ENCODE results near the gene DNAH8.

DNAH8 gene

GRCh38 chr6:38937839-38938613, 222.9 kb downstream of the DNAH8 start:
- H3K23ac ChIP-seq (ENCODE audit: low read length) = no peak overlapping the region
- no peaks in the 10 kb centered on the region for H3K27me3 ChIP-seq (ENCODE audit: insufficient read depth, low read length)
- H3K4me1 ChIP-seq (ENCODE audit: control insufficient read depth in 1 of 2, insufficient read depth in 2 of 2, low read length in 2 of 2) = no peaks in the 10 kb centered on the region
- H3K4me2 ChIP-seq (ENCODE audit: low read length) = no peak overlapping the region
- H4K12ac ChIP-seq (ENCODE audit: low read depth, low read length) = no peak overlapping the region
- H3K79me1 ChIP-seq (ENCODE audit: low read length) = no peaks in the 10 kb centered on the region
- H3K27ac ChIP-seq (ENCODE audit: low read depth, low read length) = no peak overlapping the region
- no peak overlapping the region for H2AK5ac ChIP-seq (ENCODE audit: low read length)
- no peak overlapping the region for H3K9ac ChIP-seq (ENCODE audit: low read length)
- no peak overlapping the region for H4K91ac ChIP-seq (ENCODE audit: low read depth, low read length)
- H3K4ac ChIP-seq (ENCODE audit: low read depth, low read length) = no peak overlapping the region
- H3K9me3 ChIP-seq (ENCODE audit: insufficient read depth, low read depth, low read length) = no peaks in the 10 kb centered on the region
- H3K4me3 ChIP-seq (ENCODE audit: low read depth, low read length) = no peak overlapping the region
- H4K8ac ChIP-seq (ENCODE audit: low read depth, low read length) = no peak overlapping the region
- no peak overlapping the region for H2BK12ac ChIP-seq (ENCODE audit: low read length)
- no peak overlapping the region for H3K18ac ChIP-seq (ENCODE audit: low read length)
- no peak overlapping the region for H2BK5ac ChIP-seq (ENCODE audit: low read depth, low read length, poor library complexity)
- no CpG with 5 or more reads among the region's 15 CpGs for WGBS (ENCODE audit: extremely low coverage, insufficient coverage, insufficient read length)
- no peak overlapping the region for H3K14ac ChIP-seq (ENCODE audit: low read length)
- DNase-seq = no peak
- no peak overlapping the region for H2BK120ac ChIP-seq (ENCODE audit: insufficient read depth, low read length, poor library complexity)
- H3K36me3 ChIP-seq (ENCODE audit: control insufficient read depth in 1 of 2, insufficient read depth in 2 of 2, low read length in 2 of 2) = no peaks in the 10 kb centered on the region
- no peak overlapping the region for H2AFZ ChIP-seq (ENCODE audit: insufficient read depth, low read length, poor library complexity)
- H3K79me2 ChIP-seq (ENCODE audit: control insufficient read depth, insufficient read depth, low read length, poor library complexity) = no peaks in the 10 kb centered on the region

DNA sequence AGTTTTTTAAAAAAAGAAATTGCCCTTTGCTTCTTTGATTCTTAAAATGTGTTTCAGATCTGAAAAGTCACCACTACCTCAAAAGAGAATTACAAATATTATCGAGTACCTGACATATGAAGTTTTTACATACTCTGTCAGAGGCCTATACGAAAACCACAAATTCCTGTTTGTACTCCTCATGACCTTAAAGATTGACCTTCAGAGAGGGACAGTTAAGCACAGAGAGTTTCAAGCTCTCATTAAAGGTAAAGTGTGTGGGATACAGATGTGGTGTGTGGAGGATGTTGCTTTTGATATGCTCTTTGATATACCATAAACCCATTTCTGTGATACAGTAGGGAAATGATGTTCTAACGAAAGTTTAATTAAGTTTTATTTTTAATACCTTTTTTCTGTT, 223.6 kb downstream of the DNAH8 start:
- no CpG with 5 or more reads among the region's 3 CpGs for WGBS (ENCODE audit: extremely low coverage, insufficient coverage, insufficient read length)
- Histone ChIP-seq H2BK5ac (ENCODE audit: low read depth, low read length, poor library complexity) (no peak overlapping the region), H3K14ac (ENCODE audit: low read length) (no peak overlapping the region), H2AK5ac (ENCODE audit: low read length) (no peak overlapping the region), H3K4me2 (ENCODE audit: low read length) (no peak overlapping the region), H4K8ac (ENCODE audit: low read depth, low read length) (no peak overlapping the region), H3K4me1 (ENCODE audit: control insufficient read depth in 1 of 2, insufficient read depth in 2 of 2, low read length in 2 of 2) (no peaks in the 10 kb centered on the region), H4K91ac (ENCODE audit: low read depth, low read length) (no peak overlapping the region), H3K27me3 (ENCODE audit: insufficient read depth, low read length) (no peaks in the 10 kb centered on the region), H3K9me3 (ENCODE audit: insufficient read depth, low read depth, low read length) (no peaks in the 10 kb centered on the region), H3K23ac (ENCODE audit: low read length) (no peak overlapping the region), H2BK12ac (ENCODE audit: low read length) (no peak overlapping the region), H3K36me3 (ENCODE audit: control insufficient read depth in 1 of 2, insufficient read depth in 2 of 2, low read length in 2 of 2) (no peaks in the 10 kb centered on the region), H3K4me3 (ENCODE audit: low read depth, low read length) (no peak overlapping the region), H2BK120ac (ENCODE audit: insufficient read depth, low read length, poor library complexity) (no peak overlapping the region), H3K79me1 (ENCODE audit: low read length) (no peaks in the 10 kb centered on the region), H3K18ac (ENCODE audit: low read length) (no peak overlapping the region), H3K79me2 (ENCODE audit: control insufficient read depth, insufficient read depth, low read length, poor library complexity) (no peaks in the 10 kb centered on the region), H2AFZ (ENCODE audit: insufficient read depth, low read length, poor library complexity) (no peak overlapping the region), H3K27ac (ENCODE audit: low read depth, low read length) (no peak overlapping the region), H3K4ac (ENCODE audit: low read depth, low read length) (no peak overlapping the region), H4K12ac (ENCODE audit: low read depth, low read length) (no peak overlapping the region), H3K9ac (ENCODE audit: low read length) (no peak overlapping the region)
- DNase-seq = no peak

DNA sequence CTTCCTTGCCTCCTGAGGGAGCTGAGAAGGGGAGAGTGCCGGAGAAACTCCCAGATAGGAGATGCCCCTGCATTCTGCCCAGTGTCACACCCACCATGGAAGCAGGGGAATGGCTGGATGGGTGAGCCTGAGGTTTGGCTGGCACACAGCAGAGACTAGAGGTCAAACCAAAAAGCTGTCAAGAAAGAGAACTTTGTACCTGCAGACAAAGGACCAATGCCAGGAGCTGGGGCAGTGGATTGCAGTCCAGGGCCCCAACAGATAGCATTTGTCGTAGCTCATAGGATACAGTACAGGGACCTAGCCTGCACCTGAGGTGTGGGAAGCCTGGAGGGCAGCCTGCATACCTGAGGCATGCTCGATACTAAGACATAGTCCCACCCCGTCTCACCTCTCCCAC, 227.3 kb downstream of the DNAH8 start:
- H3K4me1 ChIP-seq (ENCODE audit: control insufficient read depth in 1 of 2, insufficient read depth in 2 of 2, low read length in 2 of 2) = no peaks in the 10 kb centered on the region
- H2BK12ac ChIP-seq (ENCODE audit: low read length) = no peak overlapping the region
- H4K8ac ChIP-seq (ENCODE audit: low read depth, low read length) = no peak overlapping the region
- WGBS (ENCODE audit: extremely low coverage, insufficient coverage, insufficient read length) = no CpG with 5 or more reads among the region's 4 CpGs
- H2AFZ ChIP-seq (ENCODE audit: insufficient read depth, low read length, poor library complexity) = no peak overlapping the region
- no peak overlapping the region for H3K14ac ChIP-seq (ENCODE audit: low read length)
- no peak overlapping the region for H4K91ac ChIP-seq (ENCODE audit: low read depth, low read length)
- H3K79me2 ChIP-seq (ENCODE audit: control insufficient read depth, insufficient read depth, low read length, poor library complexity) = no peaks in the 10 kb centered on the region
- no peaks in the 10 kb centered on the region for H3K79me1 ChIP-seq (ENCODE audit: low read length)
- DNase-seq = no peak
- no peak overlapping the region for H3K4ac ChIP-seq (ENCODE audit: low read depth, low read length)
- no peak overlapping the region for H3K9ac ChIP-seq (ENCODE audit: low read length)
- no peak overlapping the region for H2AK5ac ChIP-seq (ENCODE audit: low read length)
- no peaks in the 10 kb centered on the region for H3K9me3 ChIP-seq (ENCODE audit: insufficient read depth, low read depth, low read length)
- H3K18ac ChIP-seq (ENCODE audit: low read length) = no peak overlapping the region
- no peak overlapping the region for H3K27ac ChIP-seq (ENCODE audit: low read depth, low read length)
- H3K4me2 ChIP-seq (ENCODE audit: low read length) = no peak overlapping the region
- no peak overlapping the region for H4K12ac ChIP-seq (ENCODE audit: low read depth, low read length)
- H3K4me3 ChIP-seq (ENCODE audit: low read depth, low read length) = no peak overlapping the region
- no peaks in the 10 kb centered on the region for H3K36me3 ChIP-seq (ENCODE audit: control insufficient read depth in 1 of 2, insufficient read depth in 2 of 2, low read length in 2 of 2)
- no peak overlapping the region for H3K23ac ChIP-seq (ENCODE audit: low read length)
- no peak overlapping the region for H2BK5ac ChIP-seq (ENCODE audit: low read depth, low read length, poor library complexity)
- H2BK120ac ChIP-seq (ENCODE audit: insufficient read depth, low read length, poor library complexity) = no peak overlapping the region
- H3K27me3 ChIP-seq (ENCODE audit: insufficient read depth, low read length) = no peaks in the 10 kb centered on the region

DNA sequence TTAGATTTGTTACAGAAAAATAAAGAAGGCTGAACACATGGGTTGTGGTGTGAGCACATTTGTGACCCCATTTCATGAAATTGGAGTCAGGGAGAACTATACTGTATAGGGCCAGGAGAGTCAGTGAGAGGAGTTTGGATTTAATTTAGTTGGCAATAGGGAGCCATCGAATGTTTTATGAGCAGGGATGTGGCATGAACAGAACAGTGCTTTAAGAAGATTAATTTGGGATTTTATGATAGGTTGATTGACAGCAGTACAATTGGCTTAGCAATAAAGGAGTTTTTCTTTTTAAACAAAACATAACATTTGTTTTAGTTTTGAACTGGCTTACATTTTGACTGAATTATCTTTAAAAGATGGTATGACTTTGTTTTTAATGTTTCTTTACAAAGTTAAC, 227.9 kb downstream of the DNAH8 start:
- H3K79me1 ChIP-seq (ENCODE audit: low read length) = no peaks in the 10 kb centered on the region
- H3K9ac ChIP-seq (ENCODE audit: low read length) = no peak overlapping the region
- no peak overlapping the region for H2BK12ac ChIP-seq (ENCODE audit: low read length)
- H3K9me3 ChIP-seq (ENCODE audit: insufficient read depth, low read depth, low read length) = no peaks in the 10 kb centered on the region
- no peak overlapping the region for H2AFZ ChIP-seq (ENCODE audit: insufficient read depth, low read length, poor library complexity)
- H3K36me3 ChIP-seq (ENCODE audit: control insufficient read depth in 1 of 2, insufficient read depth in 2 of 2, low read length in 2 of 2) = no peaks in the 10 kb centered on the region
- H2BK5ac ChIP-seq (ENCODE audit: low read depth, low read length, poor library complexity) = no peak overlapping the region
- H3K4me2 ChIP-seq (ENCODE audit: low read length) = no peak overlapping the region
- no peak overlapping the region for H3K23ac ChIP-seq (ENCODE audit: low read length)
- H2AK5ac ChIP-seq (ENCODE audit: low read length) = no peak overlapping the region
- H3K4me3 ChIP-seq (ENCODE audit: low read depth, low read length) = no peak overlapping the region
- no peaks in the 10 kb centered on the region for H3K79me2 ChIP-seq (ENCODE audit: control insufficient read depth, insufficient read depth, low read length, poor library complexity)
- no peak overlapping the region for H3K18ac ChIP-seq (ENCODE audit: low read length)
- no peak overlapping the region for H4K91ac ChIP-seq (ENCODE audit: low read depth, low read length)
- no peak overlapping the region for H4K12ac ChIP-seq (ENCODE audit: low read depth, low read length)
- no peak overlapping the region for H2BK120ac ChIP-seq (ENCODE audit: insufficient read depth, low read length, poor library complexity)
- no peak overlapping the region for H3K14ac ChIP-seq (ENCODE audit: low read length)
- no peak overlapping the region for H3K27ac ChIP-seq (ENCODE audit: low read depth, low read length)
- H3K4me1 ChIP-seq (ENCODE audit: control insufficient read depth in 1 of 2, insufficient read depth in 2 of 2, low read length in 2 of 2) = no peaks in the 10 kb centered on the region
- no peak overlapping the region for H4K8ac ChIP-seq (ENCODE audit: low read depth, low read length)
- WGBS (ENCODE audit: extremely low coverage, insufficient coverage, insufficient read length) = no CpG with 5 or more reads among the region's 1 CpG
- H3K27me3 ChIP-seq (ENCODE audit: insufficient read depth, low read length) = no peaks in the 10 kb centered on the region
- no peak for DNase-seq
- H3K4ac ChIP-seq (ENCODE audit: low read depth, low read length) = no peak overlapping the region

Measured in trophoblast cell (in vitro differentiated cells and primary cell).